HG02973 (cell line): ENCODE data around the gene SKA3.
"Not testable (repeated sequence)": the region's sequence is repeated elsewhere in the genome, so short reads cannot be mapped to it uniquely, and the experiment has no call there.

Source experiments
- ATAC-seq: cut with Tn5 transposase; IDR thresholded peaks from one replicate; pipeline ENCODE4 v1.9.1; 2021; ENCODE audit warnings: moderate library complexity; ENCODE audit not compliant: unreplicated experiment

The SKA3 gene

GRCh38 chr13:21176215-21176981 lies at the start of gene SKA3, which contains the start of gene MRPL57:
TSS of gene SKA3 (minus strand) at chr13:21176552. CDS start at chr13:21176477, 75 bp downstream.
TSS of gene MRPL57 (plus strand) at chr13:21176658. CDS start at chr13:21176917, 259 bp downstream.
- peak; percentile 85 for ATAC-seq

- ATAC-seq, result no peak
These were observed 48.7 kb upstream of the SKA3 start for GRCh38 chr13:21225082-21225481.

- ATAC-seq, result no peak
These were observed 44.9 kb upstream of the SKA3 start for GRCh38 chr13:21221268-21221667.

- ATAC-seq, result not testable (repeated sequence)
These were observed 43.4 kb upstream of the SKA3 start for GRCh38 chr13:21219716-21220115.

GRCh38 chr13:21219036-21219381 lies 42.7 kb upstream of the SKA3 start:
- ATAC-seq, result no peak

GRCh38 chr13:21218351-21219035 lies 42.1 kb upstream of the SKA3 start:
- peak; percentile 95 for ATAC-seq

- no peak for ATAC-seq
These were observed 40.0 kb upstream of the SKA3 start for GRCh38 chr13:21216332-21216731.

GRCh38 chr13:21215419-21215818 lies 39.1 kb upstream of the SKA3 start:
- not testable (repeated sequence) for ATAC-seq

- ATAC-seq, result no peak
These were observed 35.9 kb upstream of the SKA3 start for GRCh38 chr13:21212138-21212775.

GRCh38 chr13:21208652-21209154 lies 32.4 kb upstream of the SKA3 start:
- no peak for ATAC-seq

GRCh38 chr13:21202767-21203531 lies 26.6 kb upstream of the SKA3 start:
- ATAC-seq, result no peak

GRCh38 chr13:21201456-21202190 lies 25.3 kb upstream of the SKA3 start:
- ATAC-seq, result not testable (repeated sequence)

GRCh38 chr13:21198391-21198790 lies 22.0 kb upstream of the SKA3 start:
- ATAC-seq, result not testable (repeated sequence)

- ATAC-seq, result not testable (repeated sequence)
These were observed 21.4 kb upstream of the SKA3 start for GRCh38 chr13:21197606-21198225.

- ATAC-seq, result not testable (repeated sequence)
These were observed 18.4 kb upstream of the SKA3 start for GRCh38 chr13:21194756-21195155.

- ATAC-seq, result not testable (repeated sequence)
These were observed 10.1 kb upstream of the SKA3 start for GRCh38 chr13:21186410-21186809.

- ATAC-seq, result no peak
These were observed 5.3 kb upstream of the SKA3 start for GRCh38 chr13:21181671-21182070.

- ATAC-seq, result peak; percentile 19
These were observed 581 bp upstream of the SKA3 start for GRCh38 chr13:21176982-21177284.

GRCh38 chr13:21175656-21176214 lies 617 bp downstream of the SKA3 start:
- no peak for ATAC-seq
